ENCODE data around the gene SLC66A3. TPM values are rescaled to one million over a fixed set of nuclear protein-coding genes. Genes with fewer than 3 reads are reported as not detected.
A peak's percentile ranks its signal among the peaks of the same experiment; 100 is the strongest.

SLC66A3 gene
- polyA plus RNA-seq, 1 experiment = 64.4 TPM

- Histone ChIP-seq H3K36me3 (ENCODE audit: control insufficient read depth, insufficient read depth, low read length) (peaks cover 1% of the 10 kb centered on the region; the same call in 1 of the 2 replicates), H3K4me3 (ENCODE audit: low read depth, low read length) (no peak overlapping the region), H3K27me3 (ENCODE audit: control insufficient read depth, insufficient read depth, low read length) (no peaks in the 10 kb centered on the region)
- no peak for DNase-seq (ENCODE audit: low read depth)
- ChIA-PET POLR2A (no interaction called here), CTCF (no interaction called here)
- no peak for TF ChIP-seq CTCF (IDR thresholded peaks at IDR 0.05; ENCODE audit: insufficient read depth, low read depth, low read length)
These were observed 46.7 kb downstream of the SLC66A3 start for GRCh38 chr2:11201969-11202368.

- DNase-seq (ENCODE audit: low read depth) = peak; percentile 60
- Histone ChIP-seq H3K36me3 (ENCODE audit: control insufficient read depth, insufficient read depth, low read length) (no peaks in the 10 kb centered on the region), H3K27me3 (ENCODE audit: control insufficient read depth, insufficient read depth, low read length) (no peaks in the 10 kb centered on the region), H3K4me3 (ENCODE audit: low read depth, low read length) (no peak overlapping the region)
- no peak for TF ChIP-seq CTCF (IDR thresholded peaks at IDR 0.05; ENCODE audit: insufficient read depth, low read depth, low read length)
- POLR2A ChIA-PET = no interaction called here
- CTCF ChIA-PET = no interaction called here
These were observed 48.2 kb downstream of the SLC66A3 start for GRCh38 chr2:11203480-11203879.

GRCh38 chr2:11208083-11208482 is 52.8 kb downstream of the SLC66A3 start:
- no peak for DNase-seq (ENCODE audit: low read depth)
- CTCF ChIA-PET = interaction anchor here (0.6 to 2.1 kb wide), 2 partner anchors 75 to 92 kb away, joined by 3 to 6 read pairs; a partner anchor contains a TSS
- H3K4me3 ChIP-seq (ENCODE audit: low read depth, low read length) = no peak overlapping the region
- no peak for TF ChIP-seq CTCF (IDR thresholded peaks at IDR 0.05; ENCODE audit: insufficient read depth, low read depth, low read length)
- POLR2A ChIA-PET = no interaction called here
- peaks cover 1% of the 10 kb centered on the region; the same call in 1 of the 2 replicates for H3K36me3 ChIP-seq (ENCODE audit: control insufficient read depth, insufficient read depth, low read length)
- H3K27me3 ChIP-seq (ENCODE audit: control insufficient read depth, insufficient read depth, low read length) = no peaks in the 10 kb centered on the region

GRCh38 chr2:11212645-11213044 is 57.4 kb downstream of the SLC66A3 start:
- no peak for TF ChIP-seq CTCF (IDR thresholded peaks at IDR 0.05; ENCODE audit: insufficient read depth, low read depth, low read length)
- no peaks in the 10 kb centered on the region for H3K27me3 ChIP-seq (ENCODE audit: control insufficient read depth, insufficient read depth, low read length)
- H3K4me3 ChIP-seq (ENCODE audit: low read depth, low read length) = no peak overlapping the region
- ChIA-PET POLR2A (no interaction called here), CTCF (interaction anchor here (0.5 to 1.1 kb wide), 4 partner anchors 21 to 199 kb away, joined by 3 to 4 read pairs (median 3); no protein-coding TSS in a partner anchor)
- H3K36me3 ChIP-seq (ENCODE audit: control insufficient read depth, insufficient read depth, low read length) = peaks cover 1% of the 10 kb centered on the region; the same call in 1 of the 2 replicates
- DNase-seq (ENCODE audit: low read depth) = no peak

- Histone ChIP-seq H3K4me3 (ENCODE audit: low read depth, low read length) (no peak overlapping the region), H3K36me3 (ENCODE audit: control insufficient read depth, insufficient read depth, low read length) (peaks cover 1% of the 10 kb centered on the region; the same call in 1 of the 2 replicates), H3K27me3 (ENCODE audit: control insufficient read depth, insufficient read depth, low read length) (no peaks in the 10 kb centered on the region)
- CTCF ChIA-PET = no interaction called here
- TF ChIP-seq CTCF (IDR thresholded peaks at IDR 0.05; ENCODE audit: insufficient read depth, low read depth, low read length) = no peak
- DNase-seq (ENCODE audit: low read depth) = peak; percentile 52
- POLR2A ChIA-PET = no interaction called here
These were observed 57.9 kb downstream of the SLC66A3 start for GRCh38 chr2:11213090-11213638.
